Measurements from ENCODE around the gene SLAMF7. TPM values are rescaled to one million over a fixed set of nuclear protein-coding genes. Genes with fewer than 3 reads are reported as not detected.

SLAMF7 gene
- total and polyA plus RNA-seq, 2 of the 8 experiments (the other 6 are each of a cell fraction or from before 2014, with no cell fraction given) = not detected

GRCh38 chr1:160761046-160761445 is 22.0 kb downstream of the SLAMF7 start:
- Histone ChIP-seq H2BK5ac (ENCODE audit: low read depth, low read length) (no peak overlapping the region), H3K4me1 (replicated peaks in 1 of 4; ENCODE audit: control insufficient read depth in 3 of 4, insufficient read depth in 4 of 4, low read length in 3 of 4) (no peaks in the 10 kb centered on the region), H3K4me2 (ENCODE audit: insufficient read depth in 1 of 2, low read depth in 2 of 2, low read length in 2 of 2) (no peak overlapping the region), H3K9ac (replicated peaks in 1 of 4; ENCODE audit: extremely low read depth in 1 of 4, low read depth in 3 of 4, low read length in 3 of 4) (no peak overlapping the region), H4K91ac (replicated peaks; ENCODE audit: insufficient read length, low read length) (no peak overlapping the region), H3K18ac (ENCODE audit: extremely low read depth, low read length) (no peak overlapping the region), H2BK15ac (ENCODE audit: low read length) (no peak overlapping the region), H2BK20ac (ENCODE audit: low read length) (no peak overlapping the region), H3K23ac (ENCODE audit: insufficient read length) (no peak overlapping the region), H4K8ac (ENCODE audit: extremely low read depth, insufficient read depth, low read length) (no peak overlapping the region), H3K79me1 (ENCODE audit: low read depth, low read length) (no peaks in the 10 kb centered on the region), H2BK12ac (ENCODE audit: low read depth, low read length) (no peak overlapping the region), H3K27ac (ENCODE audit: low read depth, low read length) (no peak overlapping the region), H3K4ac (replicated peaks; ENCODE audit: insufficient read length, low read depth, low read length) (no peak overlapping the region), H4K20me1 (replicated peaks in 1 of 2; ENCODE audit: control insufficient read depth in 1 of 2, insufficient read depth in 2 of 2, low read length in 2 of 2) (no peaks in the 10 kb centered on the region), H3K14ac (ENCODE audit: insufficient read length) (no peak overlapping the region), H3K4me3 (ENCODE audit: extremely low read depth in 1 of 4, insufficient read depth in 2 of 4, low read depth in 3 of 4, low read length in 4 of 4) (no peak overlapping the region), H3K23me2 (ENCODE audit: low read depth, low read length) (no peaks in the 10 kb centered on the region), H3K56ac (replicated peaks; ENCODE audit: insufficient read length, low read depth, low read length) (no peak overlapping the region), H3K79me2 (ENCODE audit: control insufficient read depth in 1 of 2, insufficient read depth in 2 of 2, low read length in 2 of 2) (no peaks in the 10 kb centered on the region), H2BK120ac (replicated peaks; ENCODE audit: low read depth, low read length) (no peak overlapping the region), H3K9me3 (ENCODE audit: insufficient read depth in 2 of 2, low read depth in 1 of 2, low read length in 1 of 2) (no peaks in the 10 kb centered on the region), H4K5ac (ENCODE audit: insufficient read length, low read depth, low read length) (no peak overlapping the region), H3K27me3 (replicated peaks in 1 of 4; ENCODE audit: control insufficient read depth in 3 of 4, extremely low read depth in 1 of 4, insufficient read depth in 3 of 4, low read length in 3 of 4) (no peaks in the 10 kb centered on the region), H2AK5ac (ENCODE audit: low read depth, low read length) (no peak overlapping the region), H2AFZ (ENCODE audit: low read length) (no peak overlapping the region), H3K36me3 (ENCODE audit: control insufficient read depth in 2 of 4, insufficient read depth in 4 of 4, low read length in 3 of 4) (no peaks in the 10 kb centered on the region)
- FAIRE-seq (no peak), DNase-seq (ENCODE audit: low read depth in 1 of 2, low spot score in 2 of 2) (no peak)
- 93% methylated on average over 4 of the region's 4 CpGs; no CpG with 5 or more reads in 1 of the 2 experiments for WGBS, 2 experiments (ENCODE audit: extremely low coverage in 1 of 2, insufficient coverage in 1 of 2, insufficient read length in 1 of 2, insufficient replicate concordance in 2 of 2, low coverage in 1 of 2, low lambda C conversion rate in 2 of 2, missing lambda C conversion rate in 1 of 2)
- ChIA-PET CTCF (ENCODE audit: partially characterized antibody) (interaction anchor here (0.6 to 11.9 kb wide), 7 partner anchors 9 to 193 kb away, joined by 3 to 141 read pairs (median 3); partner anchors contain the start of gene ITLN2), POLR2A (ENCODE audit: partially characterized antibody) (no interaction called here)
- TF ChIP-seq SIN3A (conservative IDR thresholded peaks at IDR 0.05 in 1 of 2, IDR thresholded peaks at IDR 0.05 in 1 of 2; ENCODE audit: low read depth in 1 of 2, low read length in 2 of 2) (no peak), GTF2F1 (IDR thresholded peaks at IDR 0.05; ENCODE audit: borderline replicate concordance, low read depth, low read length) (no peak), SUZ12 (IDR thresholded peaks at IDR 0.05; ENCODE audit: low read length) (no peak), EZH2 (IDR thresholded peaks at IDR 0.05; ENCODE audit: low read depth, low read length, severe bottlenecking) (no peak), SIX5 (IDR thresholded peaks at IDR 0.05; ENCODE audit: low read depth, low read length) (no peak), USF2 (IDR thresholded peaks at IDR 0.05; ENCODE audit: low read length) (no peak), TAF7 (optimal IDR thresholded peaks at IDR 0.05; ENCODE audit: borderline replicate concordance, low read depth, low read length) (no peak), KDM4A (IDR thresholded peaks at IDR 0.05; ENCODE audit: low read depth, low read length, severe bottlenecking) (no peak), NRF1 (IDR thresholded peaks at IDR 0.05; ENCODE audit: low read depth, low read length) (no peak), SAP30 (IDR thresholded peaks at IDR 0.05; ENCODE audit: insufficient read depth, insufficient replicate concordance, low read length) (no peak), BACH1 (IDR thresholded peaks at IDR 0.05; ENCODE audit: low read length) (no peak), JUN (IDR thresholded peaks at IDR 0.05; ENCODE audit: low read depth, low read length) (no peak), SIRT6 (IDR thresholded peaks at IDR 0.05; ENCODE audit: low read length) (no peak)

Data from H1 (cell line).